CD4-positive, alpha-beta T cell (primary cell): ENCODE results near the gene ERVK3-1. TPM values are rescaled to one million over a fixed set of nuclear protein-coding genes. Genes with fewer than 3 reads are reported as not detected.
A peak's percentile ranks its signal among the peaks of the same experiment; 100 is the strongest.

Experiments used
- ATAC-seq: fragments of 200-7000 bp; cut with Tn5 transposase; one replicate; pipeline ENCODE4 v1.10.0; 2022; ENCODE audit warnings: mild to moderate bottlenecking; ENCODE audit not compliant: poor library complexity
- CTCF ChIA-PET: fragments of 350-600 bp; sonication (Branson Sonifier 250); formaldehyde crosslinking; loops from one replicate; lab custom pipeline; 2021; ENCODE audit warnings: antibody characterized with exemption, inconsistent platforms; lab: Charles Lee
- POLR2A ChIA-PET: fragments of 350-600 bp; sonication (Branson Sonifier 250); formaldehyde crosslinking; loops from one replicate; lab custom pipeline; 2021; ENCODE audit warnings: antibody characterized with exemption, inconsistent platforms; lab: Charles Lee
- DNase-seq, 14 experiments: peaks; one replicate each; pipeline ENCODE4 v3.0.0-alpha.2; 2013 to 2020; ENCODE audit warnings: mixed read lengths in 2 of 14
- H3K27ac ChIP-seq, 2 donors: one replicate each; pipeline versions ENCODE4 v1.5.1 to v1.7.0; 2013; ENCODE audit warnings: low read length in 2 of 2, low read depth in 1 of 2, mild to moderate bottlenecking in 1 of 2
- H3K27me3 ChIP-seq, 2 experiments: 1 replicate in 1 of 2; 2 replicates in 1 of 2; pipeline versions ENCODE4 v1.6.1 to v1.7.0; 2013; ENCODE audit warnings: low read length in 2 of 2, control low read depth in 1 of 2, mild to moderate bottlenecking in 1 of 2, moderate library complexity in 1 of 2; ENCODE audit not compliant: insufficient read depth in 2 of 2, control insufficient read depth in 1 of 2
- H3K36me3 ChIP-seq: one replicate; pipeline ENCODE4 v1.6.1; 2013; ENCODE audit warnings: low read length, control low read depth; ENCODE audit not compliant: insufficient read depth
- H3K4me1 ChIP-seq: one replicate; pipeline ENCODE4 v1.6.1; 2013; ENCODE audit warnings: low read length, control low read depth; ENCODE audit not compliant: insufficient read depth
- H3K4me3 ChIP-seq: one replicate; pipeline ENCODE4 v1.5.1; 2013; ENCODE audit warnings: mild to moderate bottlenecking, low read length, moderate library complexity
- H3K9me3 ChIP-seq, 2 experiments: 1 replicate in 1 of 2; 2 replicates in 1 of 2; pipeline versions ENCODE4 v1.6.1 to v1.7.0; 2013; ENCODE audit warnings: low read length in 2 of 2, mild to moderate bottlenecking in 2 of 2, control low read depth in 1 of 2, moderate library complexity in 1 of 2; ENCODE audit not compliant: control insufficient read depth in 1 of 2, insufficient read depth in 1 of 2
- H3K27ac Mint-ChIP-seq: one replicate; pipeline ENCODE4 v1.8.0; 2020; ENCODE audit warnings: mixed read lengths
- H3K27me3 Mint-ChIP-seq: one replicate; pipeline ENCODE4 v1.8.0; 2021; ENCODE audit warnings: mixed read lengths
- H3K36me3 Mint-ChIP-seq: one replicate; pipeline ENCODE4 v1.8.0; 2021; ENCODE audit warnings: low read depth, mixed read lengths
- H3K4me1 Mint-ChIP-seq: one replicate; pipeline ENCODE4 v1.8.0; 2021; ENCODE audit warnings: low read depth, mixed read lengths
- H3K4me3 Mint-ChIP-seq: one replicate; pipeline ENCODE4 v1.8.0; 2020; ENCODE audit warnings: mild to moderate bottlenecking, mixed read lengths
- H3K9me3 Mint-ChIP-seq: one replicate; pipeline ENCODE4 v1.8.0; 2020; ENCODE audit warnings: mixed read lengths
- CTCF ChIP-seq: fragments of 200-600 bp; IDR thresholded peaks from one replicate; pipeline ENCODE4 v1.8.0; 2022; ENCODE audit warnings: antibody characterized with exemption, mild to moderate bottlenecking
- intact Hi-C, 2 experiments: fragments of 100-400 bp; cut with DNase I in 1 of 2; cut with micrococcal nuclease in 1 of 2; formaldehyde crosslinking; loops; one replicate each; pipeline versions ENCODE4 v1.15.1 to v1.9.0; 2023 to 2025; cut with DNase I, micrococcal nuclease
- total RNA-seq, 174 experiments: library from RNA in 2 of 174; stranded (reverse) in 2 of 174; gene quantifications; one replicate each; pipeline ENCODE4 v1.2.3 and lab custom pipeline; 2021 to 2026

Gene ERVK3-1
- total RNA-seq, 2 experiments from 2014 or later = 150 to 153 TPM

GRCh38 chr19:58338336-58338735 lies 33.2 kb downstream of the ERVK3-1 start:
- Histone ChIP-seq H3K27me3 (no peaks in the 10 kb centered on the region), H3K4me1 (no peaks in the 10 kb centered on the region), H3K9me3 (peaks cover 0 to 14% of the 10 kb centered on the region in 2 experiments), H3K36me3 (peaks cover 37% of the 10 kb centered on the region), H3K27ac (no peak overlapping the region), H3K4me3 (no peak overlapping the region)
- H3K9me3 Mint-ChIP-seq = no peaks in the 10 kb centered on the region
- ATAC-seq (no peak), DNase-seq (no peak)
- no peaks in the 10 kb centered on the region for H3K4me1 Mint-ChIP-seq
- intact Hi-C loops = no loop called here
- H3K27me3 Mint-ChIP-seq = no peaks in the 10 kb centered on the region
- no peak for TF ChIP-seq CTCF
- peaks cover 62% of the 10 kb centered on the region for H3K36me3 Mint-ChIP-seq
- no peak overlapping the region for H3K4me3 Mint-ChIP-seq
- ChIA-PET POLR2A (no interaction called here), CTCF (no interaction called here)
- H3K27ac Mint-ChIP-seq = no peak overlapping the region

- peaks cover 0 to 19% of the 10 kb centered on the region in 2 experiments for H3K9me3 ChIP-seq
- H3K4me3 Mint-ChIP-seq = no peak overlapping the region
- H3K27ac Mint-ChIP-seq = no peak overlapping the region
- no peak overlapping the region for H3K4me3 ChIP-seq
- H3K27me3 ChIP-seq = no peaks in the 10 kb centered on the region
- H3K36me3 Mint-ChIP-seq = peaks cover 61% of the 10 kb centered on the region
- DNase-seq = no peak
- peaks cover 37% of the 10 kb centered on the region for H3K36me3 ChIP-seq
- H3K4me1 Mint-ChIP-seq = no peaks in the 10 kb centered on the region
- POLR2A ChIA-PET = no interaction called here
- CTCF ChIA-PET = no interaction called here
- H3K9me3 Mint-ChIP-seq = no peaks in the 10 kb centered on the region
- intact Hi-C loops = no loop called here
- no peak for TF ChIP-seq CTCF
- H3K27ac ChIP-seq = no peak overlapping the region
- no peaks in the 10 kb centered on the region for H3K27me3 Mint-ChIP-seq
- H3K4me1 ChIP-seq = no peaks in the 10 kb centered on the region
- ATAC-seq = no peak
Measured at GRCh38 chr19:58338825-58339558, 33.8 kb downstream of the ERVK3-1 start.

- no peaks in the 10 kb centered on the region for H3K9me3 Mint-ChIP-seq
- no peak for DNase-seq
- peak overlapping the region; percentile 19 for H3K27ac Mint-ChIP-seq
- Histone ChIP-seq H3K27me3 (no peaks in the 10 kb centered on the region), H3K9me3 (peaks cover 0 to 12% of the 10 kb centered on the region in 2 experiments), H3K27ac (no peak overlapping the region), H3K4me1 (peaks cover 21% of the 10 kb centered on the region), H3K4me3 (no peak overlapping the region), H3K36me3 (no peaks in the 10 kb centered on the region)
- no peak for TF ChIP-seq CTCF
- H3K27me3 Mint-ChIP-seq = peaks cover 15% of the 10 kb centered on the region
- POLR2A ChIA-PET = interaction anchor here (2.8 kb wide), 1 partner anchor 11 kb away, joined by 22 read pairs; no protein-coding TSS in a partner anchor
- peak overlapping the region; percentile 67 for H3K4me3 Mint-ChIP-seq
- H3K36me3 Mint-ChIP-seq = peaks cover 21% of the 10 kb centered on the region
- CTCF ChIA-PET = no interaction called here
- intact Hi-C loops = no loop called here
- peaks cover 22% of the 10 kb centered on the region for H3K4me1 Mint-ChIP-seq
- ATAC-seq = no peak
Measured at GRCh38 chr19:58345558-58345957, 40.4 kb downstream of the ERVK3-1 start.
